ENCODE results near the gene NR2C2AP. TPM values are rescaled to one million over a fixed set of nuclear protein-coding genes. Genes with fewer than 3 reads are reported as not detected.
A peak's percentile ranks its signal among the peaks of the same experiment; 100 is the strongest.

The NR2C2AP gene
- total and polyA plus RNA-seq, 2 of the 13 experiments (the other 11 are each of a cell fraction or from before 2014, with no cell fraction given): 12.2 to 26.8 TPM

DNA sequence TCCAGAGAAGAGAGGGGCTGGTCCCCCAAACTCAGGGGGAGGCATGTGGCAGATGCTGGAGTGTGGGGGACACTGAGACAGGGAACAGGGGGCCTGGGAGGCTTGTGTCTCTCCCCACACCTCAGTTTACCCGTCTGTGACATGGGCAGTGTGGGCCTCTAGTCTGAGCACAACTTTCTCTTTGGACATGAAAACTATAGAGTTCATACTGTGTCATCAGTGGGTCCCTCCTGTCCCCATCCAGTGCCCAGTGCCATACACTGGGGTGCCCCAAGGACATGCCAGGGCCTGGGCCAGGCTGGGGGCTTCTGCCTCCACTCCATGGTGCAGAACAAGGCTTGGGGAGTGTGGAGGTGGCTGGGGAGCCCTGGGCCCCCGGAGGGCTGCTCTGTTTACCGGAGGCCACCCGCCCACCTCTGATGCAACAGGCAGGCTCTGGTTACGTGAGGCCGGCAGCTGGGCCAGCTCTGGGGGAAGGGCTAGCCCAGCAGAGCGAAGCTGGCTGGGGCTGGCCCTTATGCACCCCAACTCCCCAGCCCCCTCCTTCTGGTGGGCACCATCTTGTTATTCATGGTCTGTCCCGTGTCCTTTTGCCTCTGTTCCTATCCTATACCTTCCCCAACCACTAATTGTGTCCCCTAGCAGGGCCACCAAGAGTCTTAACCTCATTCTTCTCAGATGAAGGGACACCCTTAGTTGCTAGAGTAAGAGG, 31.2 kb downstream of the NR2C2AP start:
- Histone ChIP-seq H3K79me2 (ENCODE audit: insufficient read depth, low read length) (no peaks in the 10 kb centered on the region), H2AFZ (ENCODE audit: low read length) (no peak overlapping the region), H3K4me2 (ENCODE audit: low read depth, low read length) (peak overlapping the region; percentile 65), H3K4me3 (replicated peaks in 1 of 3; ENCODE audit: insufficient read depth in 1 of 3, low read depth in 2 of 3, low read length in 3 of 3) (peak overlapping the region in 1 of 3 experiments; percentile 43; a peak in 2 of 6 replicates), H3K36me3 (replicated peaks in 1 of 2; ENCODE audit: control insufficient read depth in 1 of 2, insufficient read depth in 2 of 2, low read length in 2 of 2) (no peaks in the 10 kb centered on the region; a peak in 1 of 5 replicates), H3K9me3 (ENCODE audit: low read length) (no peaks in the 10 kb centered on the region), H4K20me1 (ENCODE audit: insufficient read depth, low read length) (no peaks in the 10 kb centered on the region), H3K9ac (ENCODE audit: insufficient read depth, low read depth, low read length) (peak overlapping the region; percentile 45; the same call in 1 of the 2 replicates), H3K4me1 (ENCODE audit: insufficient read depth, low read length) (peaks cover 63% of the 10 kb centered on the region), H3K27ac (ENCODE audit: extremely low read length, insufficient read depth, low read length) (peak overlapping the region; percentile 30), H3K27me3 (ENCODE audit: control insufficient read depth in 1 of 2, insufficient read depth in 2 of 2, low read length in 2 of 2) (no peaks in the 10 kb centered on the region)
- peak; percentile 62 for DNase-seq (ENCODE audit: low spot score)
- intact Hi-C loops (cut with micrococcal nuclease; ENCODE audit: unreplicated experiment): loop anchor here (5.0 kb wide), 1 partner anchor 35 kb away; the partner anchor contains the start of gene TMEM161A
- no TSS peak for BruUV-seq (replicated peaks)
- ATAC-seq: peak; percentile 63
- CTCF ChIA-PET (ENCODE audit: low intra/inter-chr PET ratio, low total read pairs): interaction anchor here (1.7 kb wide), 1 partner anchor 27 kb away, joined by 6 read pairs; no protein-coding TSS in a partner anchor
- POLR2A ChIA-PET: interaction anchor here (2.7 kb wide), 1 partner anchor 30 kb away, joined by 9 read pairs; the partner anchor contains the start of gene NR2C2AP
- peak; percentile 39 for FAIRE-seq
- in situ Hi-C loops (cut with HindIII; ENCODE audit: extremely low pct_ligation_motif_present, low pct_unique_long_range_greater_than_20kb): no loop called here
- WGBS (ENCODE audit: low lambda C conversion rate): 3% methylated on average over 3 of the region's 8 CpGs
- no peak for TF ChIP-seq ESRRA (CRISPR knock-in tag; IDR thresholded peaks at IDR 0.05; ENCODE audit: low read depth)
- TF ChIP-seq TAF1 (CRISPR knock-in tag; IDR thresholded peaks at IDR 0.05): peak; percentile 32; the same call in 1 of the 2 replicates
- TF ChIP-seq, protein P1, sequence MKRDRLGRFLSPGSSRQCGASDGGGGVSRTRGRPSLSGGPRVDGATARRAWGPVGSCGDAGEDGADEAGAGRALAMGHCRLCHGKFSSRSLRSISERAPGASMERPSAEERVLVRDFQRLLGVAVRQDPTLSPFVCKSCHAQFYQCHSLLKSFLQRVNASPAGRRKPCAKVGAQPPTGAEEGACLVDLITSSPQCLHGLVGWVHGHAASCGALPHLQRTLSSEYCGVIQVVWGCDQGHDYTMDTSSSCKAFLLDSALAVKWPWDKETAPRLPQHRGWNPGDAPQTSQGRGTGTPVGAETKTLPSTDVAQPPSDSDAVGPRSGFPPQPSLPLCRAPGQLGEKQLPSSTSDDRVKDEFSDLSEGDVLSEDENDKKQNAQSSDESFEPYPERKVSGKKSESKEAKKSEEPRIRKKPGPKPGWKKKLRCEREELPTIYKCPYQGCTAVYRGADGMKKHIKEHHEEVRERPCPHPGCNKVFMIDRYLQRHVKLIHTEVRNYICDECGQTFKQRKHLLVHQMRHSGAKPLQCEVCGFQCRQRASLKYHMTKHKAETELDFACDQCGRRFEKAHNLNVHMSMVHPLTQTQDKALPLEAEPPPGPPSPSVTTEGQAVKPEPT (CRISPR knock-in tag; IDR thresholded peaks at IDR 0.05; ENCODE audit: low read depth): no peak
- TF ChIP-seq AGO2 (optimal IDR thresholded peaks at IDR 0.05; ENCODE audit: low read depth, low read length): peak; percentile 63
- TF ChIP-seq PITX1 (CRISPR knock-in tag; IDR thresholded peaks at IDR 0.05): peak; percentile 45
- peak; percentile 27; the same call in 1 of the 2 replicates for TF ChIP-seq HNF4A (CRISPR knock-in tag; IDR thresholded peaks at IDR 0.05)
- 0 out of 2 replicates have a peak, but pooled peaks have one; percentile 30 for TF ChIP-seq ZBTB38 (CRISPR knock-in tag; IDR thresholded peaks at IDR 0.05)
- no peak for TF ChIP-seq BHLHE40 (IDR thresholded peaks at IDR 0.05; ENCODE audit: low read length)
- no peak for TF ChIP-seq NR2C2 (CRISPR knock-in tag; IDR thresholded peaks at IDR 0.05; ENCODE audit: borderline replicate concordance)
- no peak for TF ChIP-seq ZNF678 (CRISPR knock-in tag; IDR thresholded peaks at IDR 0.05)
- no peak for TF ChIP-seq ZNF546 (CRISPR knock-in tag; conservative IDR thresholded peaks at IDR 0.05)
- TF ChIP-seq, protein P2, sequence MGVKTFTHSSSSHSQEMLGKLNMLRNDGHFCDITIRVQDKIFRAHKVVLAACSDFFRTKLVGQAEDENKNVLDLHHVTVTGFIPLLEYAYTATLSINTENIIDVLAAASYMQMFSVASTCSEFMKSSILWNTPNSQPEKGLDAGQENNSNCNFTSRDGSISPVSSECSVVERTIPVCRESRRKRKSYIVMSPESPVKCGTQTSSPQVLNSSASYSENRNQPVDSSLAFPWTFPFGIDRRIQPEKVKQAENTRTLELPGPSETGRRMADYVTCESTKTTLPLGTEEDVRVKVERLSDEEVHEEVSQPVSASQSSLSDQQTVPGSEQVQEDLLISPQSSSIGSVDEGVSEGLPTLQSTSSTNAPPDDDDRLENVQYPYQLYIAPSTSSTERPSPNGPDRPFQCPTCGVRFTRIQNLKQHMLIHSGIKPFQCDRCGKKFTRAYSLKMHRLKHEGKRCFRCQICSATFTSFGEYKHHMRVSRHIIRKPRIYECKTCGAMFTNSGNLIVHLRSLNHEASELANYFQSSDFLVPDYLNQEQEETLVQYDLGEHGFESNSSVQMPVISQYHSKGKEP (CRISPR knock-in tag; IDR thresholded peaks at IDR 0.05): no peak
- TF ChIP-seq ZNF713 (CRISPR knock-in tag; IDR thresholded peaks at IDR 0.05): 0 out of 2 replicates have a peak, but pooled peaks have one; percentile 57
- peak; percentile 76; the same call in 1 of the 2 replicates for TF ChIP-seq CCDC6 (CRISPR knock-in tag; IDR thresholded peaks at IDR 0.05)
- no peak; the same call in 1 of the 2 replicates for TF ChIP-seq ELF1 (CRISPR knock-in tag; IDR thresholded peaks at IDR 0.05)

Measured in HepG2 (cell line).